Nephron (organoid): Measurements from ENCODE around the gene DTNB.
A peak's percentile ranks its signal among the peaks of the same experiment; 100 is the strongest.

Source experiments
- H3K27ac Mint-ChIP-seq, 3 experiments: 2 replicates each; pipeline ENCODE4 v1.8.0; 2020; ENCODE audit warnings: mixed read lengths in 3 of 3, mild to moderate bottlenecking in 2 of 3, moderate library complexity in 1 of 3
- H3K27me3 Mint-ChIP-seq: 2 replicates; pipeline ENCODE4 v1.8.0; 2021; ENCODE audit warnings: low read depth, mild to moderate bottlenecking, moderate library complexity, mixed read lengths
- H3K36me3 Mint-ChIP-seq: 2 replicates; pipeline ENCODE4 v1.8.0; 2020; ENCODE audit warnings: low read depth, mixed read lengths
- H3K4me1 Mint-ChIP-seq: 2 replicates; pipeline ENCODE4 v1.8.0; 2020; ENCODE audit warnings: mixed read lengths
- H3K4me3 Mint-ChIP-seq, 3 experiments: 2 replicates each; pipeline ENCODE4 v1.8.0; 2020; ENCODE audit warnings: mild to moderate bottlenecking in 3 of 3, mixed read lengths in 3 of 3, moderate library complexity in 2 of 3
- H3K9me3 Mint-ChIP-seq: 2 replicates; pipeline ENCODE4 v1.8.0; 2020; ENCODE audit warnings: mixed read lengths
- CTCF ChIP-seq, 3 experiments: fragments of 200-600 bp; sonication (generic); IDR thresholded peaks; one replicate each; pipeline ENCODE4 v1.5.0; 2021; ENCODE audit warnings: antibody characterized with exemption in 3 of 3; ENCODE audit not compliant: unreplicated experiment in 3 of 3

Gene DTNB

GRCh38 chr2:25497229-25497917 lies 176.0 kb downstream of the DTNB start:
- Mint-ChIP-seq H3K36me3 (peaks cover 3% of the 10 kb centered on the region), H3K27ac (no peak overlapping the region), H3K4me1 (peaks cover 23% of the 10 kb centered on the region), H3K4me3 (no peak overlapping the region), H3K27me3 (no peaks in the 10 kb centered on the region), H3K9me3 (no peaks in the 10 kb centered on the region)
- TF ChIP-seq CTCF (IDR thresholded peaks at IDR 0.05; ENCODE audit: unreplicated experiment in 3 of 3): no peak

- Mint-ChIP-seq H3K9me3 (no peaks in the 10 kb centered on the region), H3K27ac (no peak overlapping the region), H3K4me1 (peaks cover 30% of the 10 kb centered on the region), H3K27me3 (no peaks in the 10 kb centered on the region), H3K36me3 (peaks cover 3% of the 10 kb centered on the region), H3K4me3 (no peak overlapping the region)
- TF ChIP-seq CTCF (IDR thresholded peaks at IDR 0.05; ENCODE audit: unreplicated experiment in 3 of 3): no peak
Observed at GRCh38 chr2:25494616-25495015, 178.8 kb downstream of the DTNB start.

- H3K36me3 Mint-ChIP-seq: peaks cover 3% of the 10 kb centered on the region
- peaks cover 28% of the 10 kb centered on the region for H3K4me1 Mint-ChIP-seq
- no peaks in the 10 kb centered on the region for H3K27me3 Mint-ChIP-seq
- peak overlapping the region in 1 of 3 experiments; percentile 11 for H3K27ac Mint-ChIP-seq
- no peak for TF ChIP-seq CTCF (IDR thresholded peaks at IDR 0.05; ENCODE audit: unreplicated experiment in 3 of 3)
- no peak overlapping the region for H3K4me3 Mint-ChIP-seq
- H3K9me3 Mint-ChIP-seq: no peaks in the 10 kb centered on the region
Observed at GRCh38 chr2:25493207-25493606, 180.2 kb downstream of the DTNB start.

- Mint-ChIP-seq H3K4me1 (peaks cover 25% of the 10 kb centered on the region), H3K4me3 (no peak overlapping the region), H3K36me3 (peaks cover 3% of the 10 kb centered on the region), H3K9me3 (no peaks in the 10 kb centered on the region), H3K27me3 (no peaks in the 10 kb centered on the region), H3K27ac (peak overlapping the region in 1 of 3 experiments; percentile 67)
- TF ChIP-seq CTCF (IDR thresholded peaks at IDR 0.05; ENCODE audit: unreplicated experiment in 3 of 3): no peak
Observed at GRCh38 chr2:25492726-25493125, 180.7 kb downstream of the DTNB start.

- no peaks in the 10 kb centered on the region for H3K27me3 Mint-ChIP-seq
- no peak for TF ChIP-seq CTCF (IDR thresholded peaks at IDR 0.05; ENCODE audit: unreplicated experiment in 3 of 3)
- peaks cover 25% of the 10 kb centered on the region for H3K4me1 Mint-ChIP-seq
- peak overlapping the region in 2 of 3 experiments; percentile 22 to 67 for H3K27ac Mint-ChIP-seq
- H3K9me3 Mint-ChIP-seq: no peaks in the 10 kb centered on the region
- H3K4me3 Mint-ChIP-seq: no peak overlapping the region
- H3K36me3 Mint-ChIP-seq: peaks cover 3% of the 10 kb centered on the region
Observed at GRCh38 chr2:25491966-25492532, 181.3 kb downstream of the DTNB start.
